GM12878 (cell line): ENCODE results near the gene GSG1L.

Experiments used
- CHD2 ChIP-seq: IDR thresholded peaks from 2 replicates; pipeline ENCODE4 v1.6.1; 2011; ENCODE audit warnings: low read depth, low read length, improper control_type of control experiment, borderline replicate concordance
- NBN ChIP-seq: fragments of 450-650 bp; IDR thresholded peaks from 2 replicates; pipeline ENCODE4 v1.6.1; 2016
- RAD21 ChIP-seq: IDR thresholded peaks from 2 replicates; pipeline ENCODE4 v1.6.1; 2011; ENCODE audit warnings: mild to moderate bottlenecking, low read depth, low read length, moderate library complexity; ENCODE audit not compliant: insufficient read depth
- RAD51 ChIP-seq: fragments of 450-650 bp; IDR thresholded peaks from 2 replicates; pipeline ENCODE4 v1.6.1; 2016; ENCODE audit warnings: moderate library complexity, mild to moderate bottlenecking, inconsistent platforms
- TF ChIP-seq, protein P1 (sequence below), 3 experiments: IDR thresholded peaks in 2 of 3; conservative IDR thresholded peaks in 1 of 3; 2 replicates each; pipeline ENCODE4 v1.5.1; 2011; ENCODE audit warnings: low read depth in 3 of 3, low read length in 3 of 3, mild to moderate bottlenecking in 3 of 3, control low read depth in 2 of 3, moderate library complexity in 2 of 3, inconsistent platforms in 1 of 3, mixed read lengths in 1 of 3; ENCODE audit not compliant: control insufficient read depth in 2 of 3, insufficient read depth in 1 of 3; ENCODE audit errors: extremely low read depth in 1 of 3

DNA sequence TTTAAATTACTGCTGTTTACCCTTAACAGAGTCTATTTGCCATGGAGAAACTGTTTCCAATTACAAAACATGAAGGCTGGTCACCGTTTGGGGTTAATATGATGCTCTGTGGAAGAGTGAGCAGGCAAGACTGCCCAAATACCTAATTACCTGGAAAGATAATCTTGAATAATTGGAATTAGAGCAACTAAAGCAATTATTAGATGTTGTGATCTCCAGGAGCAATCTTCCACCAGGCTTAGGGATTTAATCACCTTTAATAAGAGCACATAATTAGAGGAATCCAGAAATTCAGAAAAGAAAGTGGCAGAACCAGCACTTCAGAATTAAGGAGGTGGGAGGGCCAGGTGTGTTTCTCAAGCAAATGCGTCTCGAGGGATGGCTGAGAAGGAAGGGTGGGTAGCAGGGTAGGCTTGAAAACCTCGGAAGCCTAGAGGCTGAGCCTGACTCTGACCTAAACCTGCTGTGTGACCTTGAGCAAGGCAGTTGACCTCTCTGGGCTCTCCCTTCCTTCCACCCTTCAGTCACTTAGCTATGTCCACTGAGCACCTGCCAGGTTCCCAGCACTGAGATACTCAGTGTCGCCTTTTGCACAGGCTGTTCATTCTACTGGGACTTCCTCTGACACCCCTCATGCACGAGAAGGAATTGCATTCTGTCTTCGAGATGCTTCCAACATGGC lies 113.2 kb downstream of the GSG1L start:
- TF ChIP-seq RAD51 (no peak), NBN (no peak), CHD2 (no peak), RAD21 (no peak)
- TF ChIP-seq, protein P1, sequence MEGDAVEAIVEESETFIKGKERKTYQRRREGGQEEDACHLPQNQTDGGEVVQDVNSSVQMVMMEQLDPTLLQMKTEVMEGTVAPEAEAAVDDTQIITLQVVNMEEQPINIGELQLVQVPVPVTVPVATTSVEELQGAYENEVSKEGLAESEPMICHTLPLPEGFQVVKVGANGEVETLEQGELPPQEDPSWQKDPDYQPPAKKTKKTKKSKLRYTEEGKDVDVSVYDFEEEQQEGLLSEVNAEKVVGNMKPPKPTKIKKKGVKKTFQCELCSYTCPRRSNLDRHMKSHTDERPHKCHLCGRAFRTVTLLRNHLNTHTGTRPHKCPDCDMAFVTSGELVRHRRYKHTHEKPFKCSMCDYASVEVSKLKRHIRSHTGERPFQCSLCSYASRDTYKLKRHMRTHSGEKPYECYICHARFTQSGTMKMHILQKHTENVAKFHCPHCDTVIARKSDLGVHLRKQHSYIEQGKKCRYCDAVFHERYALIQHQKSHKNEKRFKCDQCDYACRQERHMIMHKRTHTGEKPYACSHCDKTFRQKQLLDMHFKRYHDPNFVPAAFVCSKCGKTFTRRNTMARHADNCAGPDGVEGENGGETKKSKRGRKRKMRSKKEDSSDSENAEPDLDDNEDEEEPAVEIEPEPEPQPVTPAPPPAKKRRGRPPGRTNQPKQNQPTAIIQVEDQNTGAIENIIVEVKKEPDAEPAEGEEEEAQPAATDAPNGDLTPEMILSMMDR (IDR thresholded peaks at IDR 0.05 in 2 of 3, conservative IDR thresholded peaks at IDR 0.05 in 1 of 3; ENCODE audit: control insufficient read depth in 2 of 3, extremely low read depth in 1 of 3, insufficient read depth in 1 of 3, low read depth in 3 of 3, low read length in 3 of 3), result no peak
